Heart left ventricle (tissue), 13 donors: ENCODE data around the gene AKIP1.

ENCODE experiments used
- POLR2A ChIP-seq, 2 donors: fragments of 450-650 bp; IDR thresholded peaks; one replicate each; pipeline ENCODE4 v1.6.1; 2017; ENCODE audit warnings: antibody characterized with exemption in 2 of 2, mild to moderate bottlenecking in 2 of 2, moderate library complexity in 2 of 2
- TF ChIP-seq, protein P1 (sequence below), 12 donors: fragments of 200-600 bp; sonication (generic) in 4 of 12; IDR thresholded peaks; one replicate each; pipeline versions ENCODE4 v1.5.0 to v1.8.0; 2018 to 2022; ENCODE audit warnings: antibody characterized with exemption in 12 of 12, mild to moderate bottlenecking in 5 of 12
- donor health status: ischemic (EF 13 %, LVEDD 7.1; RV severe dilation, severe dysfunction).
- donor health status: DM: no; HTN: yes; CAD: no.
- donor health status: DM: no; HTN: no; CAD: no.
- donor health status: ischemic (EF 25% LVEDD 6.9; RV normal size, moderate dysfunction).
- donor health status: ischemic (EF 25% LVEDD 5.7; RV mildly dilated, moderate dysfunction).
- donor health status: ischemic (EF 35%, LVEDD 5.7; RV mildly dilated, moderate dysfunction).
- donor health status: nonischemic (EF 11% LVEDD 7.7; RV severe dilation, severe dysfunction).
- donor health status: DM: yes; HTN: yes; CAD: no.
- donor health status: PGD.
- donor health status: ischemic (EF 29% LVEDD 5.4; RV normal size, mild dysfunction).
- donor health status: nonischemic (EF 23%, LVEDD 6.1; RV moderate dilation, normal function).

GRCh38 chr11:8873741-8874405, 37.1 kb upstream of the AKIP1 start:
- TF ChIP-seq, protein P1, sequence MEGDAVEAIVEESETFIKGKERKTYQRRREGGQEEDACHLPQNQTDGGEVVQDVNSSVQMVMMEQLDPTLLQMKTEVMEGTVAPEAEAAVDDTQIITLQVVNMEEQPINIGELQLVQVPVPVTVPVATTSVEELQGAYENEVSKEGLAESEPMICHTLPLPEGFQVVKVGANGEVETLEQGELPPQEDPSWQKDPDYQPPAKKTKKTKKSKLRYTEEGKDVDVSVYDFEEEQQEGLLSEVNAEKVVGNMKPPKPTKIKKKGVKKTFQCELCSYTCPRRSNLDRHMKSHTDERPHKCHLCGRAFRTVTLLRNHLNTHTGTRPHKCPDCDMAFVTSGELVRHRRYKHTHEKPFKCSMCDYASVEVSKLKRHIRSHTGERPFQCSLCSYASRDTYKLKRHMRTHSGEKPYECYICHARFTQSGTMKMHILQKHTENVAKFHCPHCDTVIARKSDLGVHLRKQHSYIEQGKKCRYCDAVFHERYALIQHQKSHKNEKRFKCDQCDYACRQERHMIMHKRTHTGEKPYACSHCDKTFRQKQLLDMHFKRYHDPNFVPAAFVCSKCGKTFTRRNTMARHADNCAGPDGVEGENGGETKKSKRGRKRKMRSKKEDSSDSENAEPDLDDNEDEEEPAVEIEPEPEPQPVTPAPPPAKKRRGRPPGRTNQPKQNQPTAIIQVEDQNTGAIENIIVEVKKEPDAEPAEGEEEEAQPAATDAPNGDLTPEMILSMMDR (IDR thresholded peaks at IDR 0.05) = no peak
- no peak for TF ChIP-seq POLR2A (IDR thresholded peaks at IDR 0.05)
